Bone marrow (tissue), 2 donors: Measurements from ENCODE around the gene RAB9A.

ENCODE experiments used
- DNase-seq, 2 donors: peaks; one replicate each; lab custom pipeline; 2025; lab: John Stamatoyannopoulos, UW

RAB9A gene

GRCh38 chrX:13748486-13748885 lies 59.6 kb downstream of the RAB9A start:
- no peak for DNase-seq

- peak in 1 of 2 donors; percentile 16 for DNase-seq
These were observed 61.3 kb downstream of the RAB9A start for GRCh38 chrX:13750204-13750603.

GRCh38 chrX:13750812-13751211 lies 61.9 kb downstream of the RAB9A start:
- no peak for DNase-seq

- no peak for DNase-seq
These were observed 63.2 kb downstream of the RAB9A start for GRCh38 chrX:13752141-13752540.

GRCh38 chrX:13752646-13753045 lies 63.7 kb downstream of the RAB9A start:
- DNase-seq: no peak

GRCh38 chrX:13754765-13755164 lies 65.8 kb downstream of the RAB9A start:
- DNase-seq: no peak

- DNase-seq: no peak
These were observed 66.3 kb downstream of the RAB9A start for GRCh38 chrX:13755254-13755653.

- no peak for DNase-seq
These were observed 67.5 kb downstream of the RAB9A start for GRCh38 chrX:13756381-13756780.

GRCh38 chrX:13759152-13759718 lies 70.3 kb downstream of the RAB9A start:
- DNase-seq: peak in 1 of 2 donors; percentile 32
